ENCODE measurements around the gene MIA2.
"Not testable (repeated sequence)": the region's sequence is repeated elsewhere in the genome, so short reads cannot be mapped to it uniquely, and the experiment has no call there.

MIA2 gene

GRCh38 chr14:39233680-39234326, at the start of gene MIA2:
MIA2 (plus strand) TSS chr14:39233915; CDS start chr14:39234115, 200 bp downstream.
- H3K27ac ChIP-seq (ENCODE audit: low read depth, low read length): no peak within 1 kb of the TSS
- H3K4me3 ChIP-seq (ENCODE audit: low read depth in 1 of 2, low read length in 2 of 2): no peak within 1 kb of the TSS
- no peaks in the 10 kb centered on the region for H3K9me3 ChIP-seq (ENCODE audit: low read length)
- no peak within 1 kb of the TSS for H3K9ac ChIP-seq (ENCODE audit: low read length)
- no peaks in the 10 kb centered on the region for H3K27me3 ChIP-seq (ENCODE audit: control insufficient read depth in 1 of 2, insufficient read depth in 2 of 2, low read length in 2 of 2)
- no peaks in the 10 kb centered on the region for H3K4me1 ChIP-seq (ENCODE audit: insufficient read depth, low read length)
- H3K36me3 ChIP-seq (ENCODE audit: insufficient read depth, low read length): no peaks in the 10 kb centered on the region

GRCh38 chr14:39184628-39185255, 49.0 kb upstream of the MIA2 start:
- Histone ChIP-seq H3K4me3 (ENCODE audit: low read depth in 1 of 2, low read length in 2 of 2) (no peak overlapping the region), H3K36me3 (ENCODE audit: insufficient read depth, low read length) (peaks cover 51% of the 10 kb centered on the region), H3K9ac (ENCODE audit: low read length) (no peak overlapping the region), H3K27me3 (ENCODE audit: control insufficient read depth in 1 of 2, insufficient read depth in 2 of 2, low read length in 2 of 2) (no peaks in the 10 kb centered on the region), H3K27ac (ENCODE audit: low read depth, low read length) (no peak overlapping the region), H3K4me1 (ENCODE audit: insufficient read depth, low read length) (no peaks in the 10 kb centered on the region), H3K9me3 (ENCODE audit: low read length) (no peaks in the 10 kb centered on the region)

- Histone ChIP-seq H3K27me3 (ENCODE audit: control insufficient read depth in 1 of 2, insufficient read depth in 2 of 2, low read length in 2 of 2) (no peaks in the 10 kb centered on the region), H3K27ac (ENCODE audit: low read depth, low read length) (no peak overlapping the region), H3K9me3 (ENCODE audit: low read length) (no peaks in the 10 kb centered on the region), H3K36me3 (ENCODE audit: insufficient read depth, low read length) (peaks cover 44% of the 10 kb centered on the region), H3K4me3 (ENCODE audit: low read depth in 1 of 2, low read length in 2 of 2) (no peak overlapping the region), H3K9ac (ENCODE audit: low read length) (no peak overlapping the region), H3K4me1 (ENCODE audit: insufficient read depth, low read length) (no peaks in the 10 kb centered on the region)
Observed at GRCh38 chr14:39185256-39186049, 48.3 kb upstream of the MIA2 start.

GRCh38 chr14:39186941-39187525, 46.7 kb upstream of the MIA2 start:
- peaks cover 29% of the 10 kb centered on the region for H3K36me3 ChIP-seq (ENCODE audit: insufficient read depth, low read length)
- no peak overlapping the region for H3K4me3 ChIP-seq (ENCODE audit: low read depth in 1 of 2, low read length in 2 of 2)
- no peak overlapping the region for H3K27ac ChIP-seq (ENCODE audit: low read depth, low read length)
- no peaks in the 10 kb centered on the region for H3K4me1 ChIP-seq (ENCODE audit: insufficient read depth, low read length)
- no peak overlapping the region for H3K9ac ChIP-seq (ENCODE audit: low read length)
- H3K27me3 ChIP-seq (ENCODE audit: control insufficient read depth in 1 of 2, insufficient read depth in 2 of 2, low read length in 2 of 2): no peaks in the 10 kb centered on the region
- H3K9me3 ChIP-seq (ENCODE audit: low read length): no peaks in the 10 kb centered on the region

- Histone ChIP-seq H3K36me3 (ENCODE audit: insufficient read depth, low read length) (no peaks in the 10 kb centered on the region), H3K27me3 (ENCODE audit: control insufficient read depth in 1 of 2, insufficient read depth in 2 of 2, low read length in 2 of 2) (no peaks in the 10 kb centered on the region), H3K4me1 (ENCODE audit: insufficient read depth, low read length) (no peaks in the 10 kb centered on the region), H3K9ac (ENCODE audit: low read length) (no peak overlapping the region), H3K27ac (ENCODE audit: low read depth, low read length) (no peak overlapping the region), H3K4me3 (ENCODE audit: low read depth in 1 of 2, low read length in 2 of 2) (no peak overlapping the region), H3K9me3 (ENCODE audit: low read length) (no peaks in the 10 kb centered on the region)
Observed at GRCh38 chr14:39203659-39204606, 29.8 kb upstream of the MIA2 start.

GRCh38 chr14:39207430-39207829, 26.3 kb upstream of the MIA2 start:
- H3K9me3 ChIP-seq (ENCODE audit: low read length); H3K4me3 ChIP-seq (ENCODE audit: low read depth in 1 of 2, low read length in 2 of 2); H3K9ac ChIP-seq (ENCODE audit: low read length); H3K27me3 ChIP-seq (ENCODE audit: control insufficient read depth in 1 of 2, insufficient read depth in 2 of 2, low read length in 2 of 2); H3K27ac ChIP-seq (ENCODE audit: low read depth, low read length); H3K4me1 ChIP-seq (ENCODE audit: insufficient read depth, low read length); H3K36me3 ChIP-seq (ENCODE audit: insufficient read depth, low read length): not testable (repeated sequence)

- Histone ChIP-seq H3K9ac (ENCODE audit: low read length) (no peak overlapping the region), H3K36me3 (ENCODE audit: insufficient read depth, low read length) (no peaks in the 10 kb centered on the region), H3K27me3 (ENCODE audit: control insufficient read depth in 1 of 2, insufficient read depth in 2 of 2, low read length in 2 of 2) (no peaks in the 10 kb centered on the region), H3K4me3 (ENCODE audit: low read depth in 1 of 2, low read length in 2 of 2) (no peak overlapping the region), H3K27ac (ENCODE audit: low read depth, low read length) (no peak overlapping the region), H3K9me3 (ENCODE audit: low read length) (no peaks in the 10 kb centered on the region), H3K4me1 (ENCODE audit: insufficient read depth, low read length) (no peaks in the 10 kb centered on the region)
Observed at GRCh38 chr14:39211109-39211741, 22.5 kb upstream of the MIA2 start.

GRCh38 chr14:39212034-39212433, 21.7 kb upstream of the MIA2 start:
- Histone ChIP-seq H3K9me3 (ENCODE audit: low read length) (no peaks in the 10 kb centered on the region), H3K4me1 (ENCODE audit: insufficient read depth, low read length) (no peaks in the 10 kb centered on the region), H3K9ac (ENCODE audit: low read length) (no peak overlapping the region), H3K27me3 (ENCODE audit: control insufficient read depth in 1 of 2, insufficient read depth in 2 of 2, low read length in 2 of 2) (no peaks in the 10 kb centered on the region), H3K27ac (ENCODE audit: low read depth, low read length) (no peak overlapping the region), H3K36me3 (ENCODE audit: insufficient read depth, low read length) (no peaks in the 10 kb centered on the region), H3K4me3 (ENCODE audit: low read depth in 1 of 2, low read length in 2 of 2) (no peak overlapping the region)

GRCh38 chr14:39212693-39213092, 21.0 kb upstream of the MIA2 start:
- H3K9ac ChIP-seq (ENCODE audit: low read length): no peak overlapping the region
- H3K9me3 ChIP-seq (ENCODE audit: low read length): no peaks in the 10 kb centered on the region
- H3K36me3 ChIP-seq (ENCODE audit: insufficient read depth, low read length): no peaks in the 10 kb centered on the region
- H3K4me1 ChIP-seq (ENCODE audit: insufficient read depth, low read length): no peaks in the 10 kb centered on the region
- H3K4me3 ChIP-seq (ENCODE audit: low read depth in 1 of 2, low read length in 2 of 2): no peak overlapping the region
- H3K27me3 ChIP-seq (ENCODE audit: control insufficient read depth in 1 of 2, insufficient read depth in 2 of 2, low read length in 2 of 2): no peaks in the 10 kb centered on the region
- no peak overlapping the region for H3K27ac ChIP-seq (ENCODE audit: low read depth, low read length)

GRCh38 chr14:39217214-39217879, 16.4 kb upstream of the MIA2 start:
- Histone ChIP-seq H3K4me3 (ENCODE audit: low read depth in 1 of 2, low read length in 2 of 2) (no peak overlapping the region), H3K4me1 (ENCODE audit: insufficient read depth, low read length) (no peaks in the 10 kb centered on the region), H3K9ac (ENCODE audit: low read length) (no peak overlapping the region), H3K36me3 (ENCODE audit: insufficient read depth, low read length) (no peaks in the 10 kb centered on the region), H3K27me3 (ENCODE audit: control insufficient read depth in 1 of 2, insufficient read depth in 2 of 2, low read length in 2 of 2) (no peaks in the 10 kb centered on the region), H3K9me3 (ENCODE audit: low read length) (no peaks in the 10 kb centered on the region), H3K27ac (ENCODE audit: low read depth, low read length) (no peak overlapping the region)
